ENCODE measurements around the gene ALK. TPM values are rescaled to one million over a fixed set of nuclear protein-coding genes. Genes with fewer than 3 reads are reported as not detected.

ALK gene
- total and polyA plus RNA-seq, 2 experiments from 2014 or later, result 0.35 TPM; not detected in 1

DNA sequence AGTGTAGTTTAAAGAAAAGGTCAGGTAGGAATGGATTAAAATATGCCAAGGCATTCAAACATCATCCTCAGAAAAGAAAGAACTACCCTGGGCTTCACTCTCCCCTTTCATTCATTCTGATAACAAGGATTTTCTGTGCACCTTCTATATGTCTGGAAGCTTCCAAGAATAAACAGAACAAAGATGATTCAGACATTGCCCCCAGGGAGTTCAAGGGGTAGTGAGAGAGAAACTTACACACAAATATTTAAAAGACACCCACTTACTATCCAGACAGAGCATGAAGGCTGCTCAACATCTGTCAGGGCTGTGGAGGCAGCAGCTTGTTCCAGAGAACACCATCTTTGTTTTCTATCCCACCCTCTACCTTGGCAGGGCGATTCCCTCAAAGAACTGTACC lies 140.5 kb downstream of the ALK start:
- H3K4me1 Mint-ChIP-seq, result peaks cover 7% of the 10 kb centered on the region
- no peak overlapping the region for H3K4me2 ChIP-seq
- H3K36me3 ChIP-seq (ENCODE audit: insufficient read depth), result no peaks in the 10 kb centered on the region
- no peaks in the 10 kb centered on the region for H3K36me3 Mint-ChIP-seq (ENCODE audit: low read depth)
- no peak overlapping the region for H3K27ac Mint-ChIP-seq
- TF ChIP-seq, protein P1, sequence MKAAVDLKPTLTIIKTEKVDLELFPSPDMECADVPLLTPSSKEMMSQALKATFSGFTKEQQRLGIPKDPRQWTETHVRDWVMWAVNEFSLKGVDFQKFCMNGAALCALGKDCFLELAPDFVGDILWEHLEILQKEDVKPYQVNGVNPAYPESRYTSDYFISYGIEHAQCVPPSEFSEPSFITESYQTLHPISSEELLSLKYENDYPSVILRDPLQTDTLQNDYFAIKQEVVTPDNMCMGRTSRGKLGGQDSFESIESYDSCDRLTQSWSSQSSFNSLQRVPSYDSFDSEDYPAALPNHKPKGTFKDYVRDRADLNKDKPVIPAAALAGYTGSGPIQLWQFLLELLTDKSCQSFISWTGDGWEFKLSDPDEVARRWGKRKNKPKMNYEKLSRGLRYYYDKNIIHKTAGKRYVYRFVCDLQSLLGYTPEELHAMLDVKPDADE (IDR thresholded peaks at IDR 0.05), result no peak
- TF ChIP-seq POLR2AphosphoS5 (IDR thresholded peaks at IDR 0.05; ENCODE audit: low read depth) (no peak), EZH2phosphoT487 (IDR thresholded peaks at IDR 0.05; ENCODE audit: unreplicated experiment) (no peak), JUNB (IDR thresholded peaks at IDR 0.05; ENCODE audit: unreplicated experiment) (no peak)
- TF ChIP-seq, protein P2, sequence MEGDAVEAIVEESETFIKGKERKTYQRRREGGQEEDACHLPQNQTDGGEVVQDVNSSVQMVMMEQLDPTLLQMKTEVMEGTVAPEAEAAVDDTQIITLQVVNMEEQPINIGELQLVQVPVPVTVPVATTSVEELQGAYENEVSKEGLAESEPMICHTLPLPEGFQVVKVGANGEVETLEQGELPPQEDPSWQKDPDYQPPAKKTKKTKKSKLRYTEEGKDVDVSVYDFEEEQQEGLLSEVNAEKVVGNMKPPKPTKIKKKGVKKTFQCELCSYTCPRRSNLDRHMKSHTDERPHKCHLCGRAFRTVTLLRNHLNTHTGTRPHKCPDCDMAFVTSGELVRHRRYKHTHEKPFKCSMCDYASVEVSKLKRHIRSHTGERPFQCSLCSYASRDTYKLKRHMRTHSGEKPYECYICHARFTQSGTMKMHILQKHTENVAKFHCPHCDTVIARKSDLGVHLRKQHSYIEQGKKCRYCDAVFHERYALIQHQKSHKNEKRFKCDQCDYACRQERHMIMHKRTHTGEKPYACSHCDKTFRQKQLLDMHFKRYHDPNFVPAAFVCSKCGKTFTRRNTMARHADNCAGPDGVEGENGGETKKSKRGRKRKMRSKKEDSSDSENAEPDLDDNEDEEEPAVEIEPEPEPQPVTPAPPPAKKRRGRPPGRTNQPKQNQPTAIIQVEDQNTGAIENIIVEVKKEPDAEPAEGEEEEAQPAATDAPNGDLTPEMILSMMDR (conservative IDR thresholded peaks at IDR 0.05; ENCODE audit: low read depth in 2 of 2), result no peak
- no peaks in the 10 kb centered on the region for H4K20me1 ChIP-seq (replicated peaks; ENCODE audit: insufficient read depth)
- no peak for DNase-seq (ENCODE audit: low spot score)
- no peaks in the 10 kb centered on the region for H3K27me3 ChIP-seq (ENCODE audit: insufficient read depth)
- no peaks in the 10 kb centered on the region for H3K27me3 Mint-ChIP-seq (ENCODE audit: insufficient read depth, low read depth, poor library complexity)
- no peaks in the 10 kb centered on the region for H3K9me2 ChIP-seq (ENCODE audit: insufficient read depth)
- no peak overlapping the region for H2AFZ ChIP-seq
- no peaks in the 10 kb centered on the region for H3F3A ChIP-seq (replicated peaks; ENCODE audit: low read depth)
- H3K9me3 Mint-ChIP-seq, result no peaks in the 10 kb centered on the region
- H3K79me2 ChIP-seq (replicated peaks; ENCODE audit: insufficient read depth), result no peaks in the 10 kb centered on the region
- ATAC-seq, result no peak
- no peak overlapping the region for H3K27ac ChIP-seq (ENCODE audit: low read depth)
- H3K4me3 ChIP-seq, result no peak overlapping the region
- 0 out of 2 replicates have a peak, but pooled peaks cover 2% of the 10 kb centered on the region for H3K4me1 ChIP-seq (ENCODE audit: insufficient read depth)
- no peak overlapping the region for H3K4me3 Mint-ChIP-seq

DNA sequence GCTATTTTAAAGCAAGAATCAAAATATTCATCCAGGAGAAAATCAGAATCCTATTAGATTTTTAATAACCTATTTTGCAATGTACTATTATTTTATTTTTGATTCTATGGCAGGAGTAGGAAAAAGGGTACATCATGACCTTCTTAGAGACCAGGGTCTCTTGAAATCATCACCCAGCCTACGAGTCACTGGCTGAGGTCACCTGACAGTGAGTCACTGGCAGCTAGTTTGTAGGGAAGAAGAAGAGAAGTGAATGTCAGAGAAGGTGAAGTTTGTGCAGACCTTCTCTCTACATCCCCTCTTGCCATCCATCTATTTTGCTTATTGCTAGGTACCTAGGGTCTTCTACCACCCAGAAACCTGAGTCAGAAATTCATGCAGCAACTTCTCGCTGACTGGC lies 144.2 kb downstream of the ALK start:
- Histone ChIP-seq H3K9me2 (ENCODE audit: insufficient read depth) (no peaks in the 10 kb centered on the region), H4K20me1 (replicated peaks; ENCODE audit: insufficient read depth) (no peaks in the 10 kb centered on the region), H3K27me3 (ENCODE audit: insufficient read depth) (no peaks in the 10 kb centered on the region), H3K4me3 (no peak overlapping the region), H2AFZ (no peak overlapping the region), H3F3A (replicated peaks; ENCODE audit: low read depth) (no peaks in the 10 kb centered on the region), H3K4me2 (no peak overlapping the region), H3K79me2 (replicated peaks; ENCODE audit: insufficient read depth) (no peaks in the 10 kb centered on the region), H3K36me3 (ENCODE audit: insufficient read depth) (no peaks in the 10 kb centered on the region), H3K27ac (ENCODE audit: low read depth) (no peak overlapping the region), H3K4me1 (ENCODE audit: insufficient read depth) (no peaks in the 10 kb centered on the region)
- ATAC-seq (no peak), DNase-seq (ENCODE audit: low spot score) (no peak)
- Mint-ChIP-seq H3K36me3 (ENCODE audit: low read depth) (no peaks in the 10 kb centered on the region), H3K4me1 (no peaks in the 10 kb centered on the region), H3K9me3 (no peaks in the 10 kb centered on the region), H3K27me3 (ENCODE audit: insufficient read depth, low read depth, poor library complexity) (no peaks in the 10 kb centered on the region), H3K4me3 (no peak overlapping the region), H3K27ac (no peak overlapping the region)
- TF ChIP-seq JUNB (IDR thresholded peaks at IDR 0.05; ENCODE audit: unreplicated experiment), result no peak
- no peak for TF ChIP-seq CREB1 (CRISPR knock-in tag; IDR thresholded peaks at IDR 0.05; ENCODE audit: low read depth)

DNA sequence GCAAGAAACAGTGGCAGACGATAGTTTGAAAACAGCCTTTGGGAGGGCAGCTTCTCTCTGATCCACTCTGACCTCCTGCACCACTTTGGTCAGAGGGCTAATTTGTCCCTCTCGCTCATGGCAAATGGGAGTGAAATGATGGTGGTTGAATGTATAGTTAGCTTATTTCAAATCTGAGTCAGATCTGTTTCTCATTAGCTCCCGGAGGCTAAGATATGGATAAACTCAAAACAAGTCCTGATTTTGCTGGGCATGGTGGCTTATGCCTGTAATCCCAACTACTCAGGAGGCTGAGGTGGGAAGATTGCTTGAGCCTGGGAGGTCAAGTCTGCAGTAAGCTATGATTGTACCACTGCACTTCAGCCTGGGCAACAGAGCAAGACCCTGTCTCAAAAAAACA lies 145.0 kb downstream of the ALK start:
- Histone ChIP-seq H3K27me3 (ENCODE audit: insufficient read depth) (no peaks in the 10 kb centered on the region), H3F3A (replicated peaks; ENCODE audit: low read depth) (no peaks in the 10 kb centered on the region), H3K4me2 (no peak overlapping the region), H3K4me3 (no peak overlapping the region), H4K20me1 (replicated peaks; ENCODE audit: insufficient read depth) (no peaks in the 10 kb centered on the region), H2AFZ (no peak overlapping the region), H3K79me2 (replicated peaks; ENCODE audit: insufficient read depth) (no peaks in the 10 kb centered on the region), H3K27ac (ENCODE audit: low read depth) (no peak overlapping the region), H3K9me2 (ENCODE audit: insufficient read depth) (no peaks in the 10 kb centered on the region), H3K36me3 (ENCODE audit: insufficient read depth) (no peaks in the 10 kb centered on the region), H3K4me1 (ENCODE audit: insufficient read depth) (no peaks in the 10 kb centered on the region)
- Mint-ChIP-seq H3K9me3 (no peaks in the 10 kb centered on the region), H3K4me3 (no peak overlapping the region), H3K36me3 (ENCODE audit: low read depth) (no peaks in the 10 kb centered on the region), H3K4me1 (no peaks in the 10 kb centered on the region), H3K27ac (no peak overlapping the region), H3K27me3 (ENCODE audit: insufficient read depth, low read depth, poor library complexity) (no peaks in the 10 kb centered on the region)
- DNase-seq (ENCODE audit: low spot score), result no peak
- no peak for ATAC-seq
- no peak for TF ChIP-seq EZH2 (IDR thresholded peaks at IDR 0.05; ENCODE audit: low read depth, unreplicated experiment)
- no peak for TF ChIP-seq ZNF331 (CRISPR knock-in tag; IDR thresholded peaks at IDR 0.05; ENCODE audit: low read depth)
- TF ChIP-seq STAT1 (IDR thresholded peaks at IDR 0.05; ENCODE audit: unreplicated experiment), result no peak
- no peak for TF ChIP-seq CREB1 (CRISPR knock-in tag; IDR thresholded peaks at IDR 0.05; ENCODE audit: low read depth)
- TF ChIP-seq POLR2AphosphoS5 (IDR thresholded peaks at IDR 0.05; ENCODE audit: low read depth), result no peak
- no peak for TF ChIP-seq ZNF114 (CRISPR knock-in tag; IDR thresholded peaks at IDR 0.05)
